Loucy (cell line): ENCODE measurements around the gene SYP.

ENCODE experiments used
- H2AFZ ChIP-seq: fragments of 200-600 bp; sonication (generic); 2 replicates; pipeline ENCODE4 v1.6.0; 2016; ENCODE audit warnings: antibody characterized with exemption, mild to moderate bottlenecking, low read length, moderate library complexity
- H3F3A ChIP-seq: fragments of 200-600 bp; 2 replicates; pipeline ENCODE4 v1.6.0; 2016; ENCODE audit warnings: antibody characterized with exemption, low read depth, mild to moderate bottlenecking
- H3K27me3 ChIP-seq: fragments of 200-600 bp; sonication (generic); 2 replicates; pipeline ENCODE4 v1.6.1; 2014; ENCODE audit warnings: low read length, mild to moderate bottlenecking; ENCODE audit not compliant: insufficient read depth, poor library complexity, severe bottlenecking
- H3K36me3 ChIP-seq: fragments of 200-600 bp; sonication (generic); 2 replicates; pipeline ENCODE4 v1.6.1; 2016; ENCODE audit warnings: low read length; ENCODE audit not compliant: insufficient read depth
- H3K4me1 ChIP-seq: fragments of 200-600 bp; sonication (generic); 2 replicates; pipeline ENCODE4 v1.5.1; 2014; ENCODE audit warnings: low read length, mild to moderate bottlenecking; ENCODE audit not compliant: insufficient read depth, poor library complexity, severe bottlenecking
- H3K4me2 ChIP-seq: fragments of 200-600 bp; sonication (generic); 2 replicates; pipeline ENCODE4 v1.6.0; 2014; ENCODE audit warnings: antibody characterized with exemption, low read length, low read depth, mild to moderate bottlenecking; ENCODE audit not compliant: poor library complexity, severe bottlenecking
- H3K4me3 ChIP-seq: fragments of 200-600 bp; sonication (generic); 2 replicates; pipeline ENCODE4 v1.5.1; 2014; ENCODE audit warnings: low read length, mild to moderate bottlenecking, mixed read lengths; ENCODE audit not compliant: poor library complexity, severe bottlenecking
- H3K79me2 ChIP-seq: fragments of 200-600 bp; sonication (generic); 2 replicates; pipeline ENCODE4 v1.6.1; 2014; ENCODE audit warnings: low read length; ENCODE audit not compliant: insufficient read depth
- H3K9ac ChIP-seq: fragments of 200-600 bp; sonication (generic); 2 replicates; pipeline ENCODE4 v1.6.0; 2014; ENCODE audit warnings: mild to moderate bottlenecking, low read depth, low read length, moderate library complexity; ENCODE audit not compliant: poor library complexity, severe bottlenecking
- H3K9me2 ChIP-seq: fragments of 200-600 bp; sonication (generic); replicated peaks from 2 replicates; pipeline ENCODE4 v1.6.1; 2016; ENCODE audit warnings: low read depth, low read length, mixed read lengths
- H3K9me3 ChIP-seq: fragments of 200-600 bp; sonication (generic); 2 replicates; pipeline ENCODE4 v1.6.1; 2014; ENCODE audit warnings: mild to moderate bottlenecking, antibody characterized with exemption, low read length, low read depth; ENCODE audit not compliant: insufficient read depth
- H4K20me1 ChIP-seq: fragments of 200-600 bp; sonication (generic); 2 replicates; pipeline ENCODE4 v1.6.0; 2014; ENCODE audit warnings: antibody characterized with exemption, low read length, mild to moderate bottlenecking; ENCODE audit not compliant: insufficient read depth, poor library complexity, severe bottlenecking
- CTCF ChIP-seq: fragments of 200-600 bp; sonication (generic); conservative IDR thresholded peaks from 2 replicates; pipeline ENCODE4 v1.5.1; 2014; ENCODE audit warnings: mild to moderate bottlenecking, antibody characterized with exemption, low read length
- EZH2phosphoT487 ChIP-seq: fragments of 200-600 bp; IDR thresholded peaks from 2 replicates; pipeline ENCODE4 v1.6.1; 2018; ENCODE audit warnings: antibody characterized with exemption, mild to moderate bottlenecking, moderate library complexity, borderline replicate concordance

The SYP gene

GRCh38 chrX:49210406-49210805 is 10.4 kb upstream of the SYP start:
- H3K27me3 ChIP-seq, result no peaks in the 10 kb centered on the region
- H3K4me3 ChIP-seq, result no peak overlapping the region
- TF ChIP-seq CTCF, result no peak
- no peaks in the 10 kb centered on the region for H3F3A ChIP-seq
- no peaks in the 10 kb centered on the region for H3K79me2 ChIP-seq
- H3K4me2 ChIP-seq, result no peak overlapping the region
- no peaks in the 10 kb centered on the region for H3K9me3 ChIP-seq
- no peaks in the 10 kb centered on the region for H4K20me1 ChIP-seq
- H3K9ac ChIP-seq, result no peak overlapping the region
- no peaks in the 10 kb centered on the region for H3K9me2 ChIP-seq
- no peak overlapping the region for H2AFZ ChIP-seq
- H3K4me1 ChIP-seq, result no peaks in the 10 kb centered on the region
- H3K36me3 ChIP-seq, result no peaks in the 10 kb centered on the region

DNA sequence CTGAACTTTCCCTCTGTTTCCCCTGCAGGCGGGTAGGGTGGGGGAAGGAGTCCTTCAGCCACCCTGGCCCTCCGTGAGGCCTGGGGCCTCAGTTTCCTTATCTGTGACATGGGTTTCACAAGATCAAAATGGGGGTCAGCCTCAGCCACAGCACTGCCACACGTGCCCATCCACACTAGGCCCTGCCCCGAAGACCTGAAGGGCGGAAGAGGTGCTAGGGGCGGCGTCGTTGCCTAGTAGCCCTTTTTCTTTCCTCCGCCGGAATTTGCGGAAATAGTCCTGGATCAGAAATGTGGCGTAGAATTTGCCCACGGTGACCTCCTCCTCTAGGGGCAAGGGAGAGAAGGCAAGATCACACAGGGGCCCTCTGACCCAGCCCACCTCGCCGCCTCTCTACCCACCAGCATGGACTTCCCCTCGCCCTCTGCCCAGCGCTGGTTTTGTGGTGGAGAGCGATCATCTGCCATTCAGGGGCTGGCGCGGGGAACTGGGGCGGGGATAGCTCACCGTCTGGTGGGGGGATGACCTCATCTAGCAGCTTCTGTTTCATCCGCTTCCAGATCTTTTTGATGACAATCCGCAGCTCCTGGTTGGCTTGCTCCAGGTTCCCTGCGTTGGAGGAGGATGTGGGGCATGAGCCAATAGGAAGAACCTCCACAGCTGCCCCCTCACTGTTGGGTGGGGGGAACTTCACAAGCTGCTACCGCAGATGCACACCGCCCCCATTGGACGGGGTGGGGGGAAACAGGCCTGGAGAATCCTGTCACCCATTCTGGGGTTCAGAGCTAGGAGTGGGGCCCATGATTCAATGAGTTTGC is 9.7 kb upstream of the SYP start:
- Histone ChIP-seq H3F3A (no peaks in the 10 kb centered on the region), H3K9ac (no peak overlapping the region), H3K4me2 (no peak overlapping the region), H3K27me3 (peaks cover 1% of the 10 kb centered on the region), H3K9me3 (no peaks in the 10 kb centered on the region), H3K4me1 (no peaks in the 10 kb centered on the region), H4K20me1 (no peaks in the 10 kb centered on the region), H3K36me3 (no peaks in the 10 kb centered on the region), H2AFZ (no peak overlapping the region), H3K79me2 (no peaks in the 10 kb centered on the region), H3K4me3 (no peak overlapping the region), H3K9me2 (no peaks in the 10 kb centered on the region)
- TF ChIP-seq EZH2phosphoT487 (no peak), CTCF (no peak)

DNA sequence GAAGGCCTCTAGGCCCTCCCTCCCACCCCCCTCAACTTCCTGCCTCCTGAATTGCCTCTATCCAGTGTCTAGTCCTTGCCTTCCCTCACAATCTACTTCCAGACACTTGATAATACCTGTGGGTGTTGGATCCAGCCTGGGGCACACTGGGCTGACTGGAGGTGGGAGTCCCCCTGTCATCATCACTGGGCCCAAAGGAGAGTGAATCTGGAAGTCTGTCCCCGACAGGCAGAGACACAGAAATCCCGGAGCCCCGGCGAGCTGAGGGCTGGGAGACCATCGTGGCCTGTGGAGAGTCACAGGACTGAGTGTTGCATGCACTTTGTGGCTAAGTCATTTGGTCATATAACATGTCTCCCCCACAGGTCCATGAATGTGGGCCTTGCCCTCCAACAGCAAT is 8.4 kb upstream of the SYP start:
- TF ChIP-seq EZH2phosphoT487, result no peak
- no peak for TF ChIP-seq CTCF
- Histone ChIP-seq H3F3A (no peaks in the 10 kb centered on the region), H4K20me1 (no peaks in the 10 kb centered on the region), H3K4me1 (no peaks in the 10 kb centered on the region), H3K36me3 (no peaks in the 10 kb centered on the region), H3K4me2 (no peak overlapping the region), H3K4me3 (no peak overlapping the region), H3K79me2 (no peaks in the 10 kb centered on the region), H3K27me3 (peaks cover 14% of the 10 kb centered on the region), H3K9me2 (no peaks in the 10 kb centered on the region), H2AFZ (no peak overlapping the region), H3K9ac (no peak overlapping the region), H3K9me3 (no peaks in the 10 kb centered on the region)
